ENCODE data around the gene SH3PXD2A.

DNA sequence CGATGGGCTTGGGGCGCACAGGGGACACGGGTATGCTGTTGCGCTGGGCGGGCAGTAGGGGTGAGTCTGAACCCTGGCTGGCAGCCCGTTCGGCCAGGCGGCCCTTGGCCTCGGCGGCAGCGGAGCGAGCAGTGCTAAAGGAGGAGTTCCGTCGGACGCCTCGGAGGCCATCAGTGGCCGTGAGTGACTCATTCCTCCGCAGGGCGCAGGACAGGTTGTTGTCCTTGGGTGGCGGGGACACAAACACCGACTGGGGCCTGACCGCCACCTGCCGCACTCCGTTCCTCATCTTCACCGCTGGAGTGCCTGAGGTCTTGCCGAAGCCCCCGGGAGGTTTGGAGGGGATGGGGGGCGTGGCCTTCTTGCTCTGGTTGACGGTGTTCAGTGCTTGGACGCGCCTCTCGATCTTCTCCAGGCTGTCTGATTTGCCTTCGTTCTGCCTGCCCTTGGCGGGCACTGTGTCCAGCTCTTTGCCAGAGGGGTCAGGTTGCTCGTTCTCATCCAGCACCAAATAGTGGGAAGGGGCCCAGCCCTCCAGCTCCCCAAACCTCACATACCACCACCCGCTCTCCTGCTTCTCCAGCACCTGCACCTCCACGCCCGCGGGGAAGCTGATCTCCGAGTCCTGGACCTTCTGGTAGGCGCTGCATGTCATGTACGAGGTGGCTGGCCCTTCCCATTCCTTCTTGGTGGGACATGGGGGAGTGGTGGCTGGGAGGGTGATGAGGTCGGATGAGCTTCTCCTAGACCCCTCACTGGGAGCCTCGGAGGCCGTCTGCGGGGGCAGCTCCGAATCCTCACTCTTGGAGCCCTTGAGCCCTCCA is 253.1 kb downstream of the SH3PXD2A start:
- TF ChIP-seq, protein P1, sequence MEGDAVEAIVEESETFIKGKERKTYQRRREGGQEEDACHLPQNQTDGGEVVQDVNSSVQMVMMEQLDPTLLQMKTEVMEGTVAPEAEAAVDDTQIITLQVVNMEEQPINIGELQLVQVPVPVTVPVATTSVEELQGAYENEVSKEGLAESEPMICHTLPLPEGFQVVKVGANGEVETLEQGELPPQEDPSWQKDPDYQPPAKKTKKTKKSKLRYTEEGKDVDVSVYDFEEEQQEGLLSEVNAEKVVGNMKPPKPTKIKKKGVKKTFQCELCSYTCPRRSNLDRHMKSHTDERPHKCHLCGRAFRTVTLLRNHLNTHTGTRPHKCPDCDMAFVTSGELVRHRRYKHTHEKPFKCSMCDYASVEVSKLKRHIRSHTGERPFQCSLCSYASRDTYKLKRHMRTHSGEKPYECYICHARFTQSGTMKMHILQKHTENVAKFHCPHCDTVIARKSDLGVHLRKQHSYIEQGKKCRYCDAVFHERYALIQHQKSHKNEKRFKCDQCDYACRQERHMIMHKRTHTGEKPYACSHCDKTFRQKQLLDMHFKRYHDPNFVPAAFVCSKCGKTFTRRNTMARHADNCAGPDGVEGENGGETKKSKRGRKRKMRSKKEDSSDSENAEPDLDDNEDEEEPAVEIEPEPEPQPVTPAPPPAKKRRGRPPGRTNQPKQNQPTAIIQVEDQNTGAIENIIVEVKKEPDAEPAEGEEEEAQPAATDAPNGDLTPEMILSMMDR (IDR thresholded peaks at IDR 0.05): no peak
- no peak for TF ChIP-seq EZH2 (IDR thresholded peaks at IDR 0.05)

All from neural progenitor cell (in vitro differentiated cells).